A549 (cell line): ENCODE data around the gene MALRD1.

Source experiments
- CEBPB ChIP-seq, 2 experiments: fragments of >200 bp in 1 of 2; sonication (Bioruptor Twin) in 1 of 2; formaldehyde crosslinking in 1 of 2; IDR thresholded peaks; 2 replicates each; pipeline ENCODE4 v1.6.1; 2012 to 2016
- CHD4 ChIP-seq: fragments of 200-600 bp; sonication (generic); IDR thresholded peaks from 2 replicates; pipeline ENCODE4 v1.6.1; 2016; ENCODE audit warnings: antibody characterized with exemption, mild to moderate bottlenecking, borderline replicate concordance
- MAZ ChIP-seq: fragments of 150-350 bp; IDR thresholded peaks from 2 replicates; pipeline ENCODE4 v1.6.1; 2014; ENCODE audit warnings: antibody characterized with exemption, low read depth, low read length, borderline replicate concordance
- PHF8 ChIP-seq: fragments of 200-600 bp; sonication (generic); IDR thresholded peaks from 2 replicates; pipeline ENCODE4 v1.6.1; 2016; ENCODE audit warnings: low read depth, mild to moderate bottlenecking, antibody characterized with exemption, moderate library complexity, borderline replicate concordance
- POLR2A ChIP-seq: IDR thresholded peaks from 2 replicates; pipeline ENCODE4 v1.6.1; 2012; ENCODE audit warnings: mild to moderate bottlenecking, low read length
- RAD21 ChIP-seq, 2 experiments: fragments of >200 bp in 1 of 2; sonication (Bioruptor Twin) in 1 of 2; formaldehyde crosslinking in 1 of 2; IDR thresholded peaks in 1 of 2; conservative IDR thresholded peaks in 1 of 2; 2 replicates in 1 of 2; 3 replicates in 1 of 2; pipeline ENCODE4 v1.6.1; 2012 to 2018; ENCODE audit warnings: inconsistent platforms in 1 of 2
- RFX5 ChIP-seq: fragments of 450-650 bp; IDR thresholded peaks from 2 replicates; pipeline ENCODE4 v1.7.1; 2014; ENCODE audit warnings: antibody characterized with exemption, mild to moderate bottlenecking, moderate library complexity
- RNF2 ChIP-seq: fragments of 200-600 bp; sonication (generic); IDR thresholded peaks from 2 replicates; pipeline ENCODE4 v1.6.1; 2016; ENCODE audit warnings: low read depth, mild to moderate bottlenecking, antibody characterized with exemption, moderate library complexity, borderline replicate concordance
- SMC3 ChIP-seq: fragments of >200 bp; sonication (Bioruptor Twin); formaldehyde crosslinking; IDR thresholded peaks from 3 replicates; pipeline ENCODE4 v1.6.1; 2018; ENCODE audit warnings: inconsistent platforms
- ZFP36 ChIP-seq: fragments of 450-650 bp; IDR thresholded peaks from 2 replicates; pipeline ENCODE4 v1.6.1; 2014; ENCODE audit warnings: borderline replicate concordance; ENCODE audit not compliant: partially characterized antibody
- TF ChIP-seq, protein P1 (sequence below): fragments of >200 bp; sonication (Bioruptor Twin); formaldehyde crosslinking; IDR thresholded peaks from 3 replicates; pipeline ENCODE4 v1.5.1; 2016
- TF ChIP-seq, protein P2 (sequence below): fragments of 250-450 bp; sonication (Bioruptor Pico); IDR thresholded peaks from 2 replicates; pipeline ENCODE4 v1.5.0; 2020; ENCODE audit warnings: low read depth, mild to moderate bottlenecking, moderate library complexity
- TF ChIP-seq, protein P3 (sequence below): IDR thresholded peaks from 2 replicates; pipeline ENCODE4 v1.6.1; 2012
- TF ChIP-seq, protein P4 (sequence below): fragments of 200-600 bp; sonication (generic); IDR thresholded peaks from 2 replicates; pipeline ENCODE4 v1.6.1; 2016; ENCODE audit warnings: antibody characterized with exemption, mild to moderate bottlenecking, moderate library complexity

DNA sequence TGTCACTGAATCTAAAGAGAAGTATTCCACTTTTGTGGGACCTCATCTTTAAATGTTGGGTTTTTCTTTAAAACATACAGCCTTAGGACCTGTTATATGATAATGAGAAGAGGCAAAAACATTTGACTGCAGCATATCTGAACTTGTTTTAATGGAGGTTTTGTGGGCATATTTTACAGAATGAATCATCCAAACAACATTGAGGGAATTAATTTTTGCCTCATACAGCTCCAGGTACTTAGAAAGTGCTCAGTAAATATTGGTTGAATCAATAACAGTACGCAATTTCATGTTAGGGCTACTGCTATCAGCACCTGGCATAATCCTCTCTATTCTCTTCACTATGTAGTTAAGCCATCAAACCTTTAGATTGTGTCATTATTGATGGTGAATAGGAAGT, 115.9 kb downstream of the MALRD1 start:
- TF ChIP-seq, protein P1, sequence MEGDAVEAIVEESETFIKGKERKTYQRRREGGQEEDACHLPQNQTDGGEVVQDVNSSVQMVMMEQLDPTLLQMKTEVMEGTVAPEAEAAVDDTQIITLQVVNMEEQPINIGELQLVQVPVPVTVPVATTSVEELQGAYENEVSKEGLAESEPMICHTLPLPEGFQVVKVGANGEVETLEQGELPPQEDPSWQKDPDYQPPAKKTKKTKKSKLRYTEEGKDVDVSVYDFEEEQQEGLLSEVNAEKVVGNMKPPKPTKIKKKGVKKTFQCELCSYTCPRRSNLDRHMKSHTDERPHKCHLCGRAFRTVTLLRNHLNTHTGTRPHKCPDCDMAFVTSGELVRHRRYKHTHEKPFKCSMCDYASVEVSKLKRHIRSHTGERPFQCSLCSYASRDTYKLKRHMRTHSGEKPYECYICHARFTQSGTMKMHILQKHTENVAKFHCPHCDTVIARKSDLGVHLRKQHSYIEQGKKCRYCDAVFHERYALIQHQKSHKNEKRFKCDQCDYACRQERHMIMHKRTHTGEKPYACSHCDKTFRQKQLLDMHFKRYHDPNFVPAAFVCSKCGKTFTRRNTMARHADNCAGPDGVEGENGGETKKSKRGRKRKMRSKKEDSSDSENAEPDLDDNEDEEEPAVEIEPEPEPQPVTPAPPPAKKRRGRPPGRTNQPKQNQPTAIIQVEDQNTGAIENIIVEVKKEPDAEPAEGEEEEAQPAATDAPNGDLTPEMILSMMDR: no peak
- TF ChIP-seq ZFP36 (no peak), RFX5 (no peak), CEBPB (IDR thresholded peaks at IDR 0.05) (no peak), POLR2A (no peak), RAD21 (conservative IDR thresholded peaks at IDR 0.05 in 1 of 2, IDR thresholded peaks at IDR 0.05 in 1 of 2) (no peak), SMC3 (no peak), PHF8 (no peak), RNF2 (no peak), MAZ (no peak), CHD4 (no peak)
- TF ChIP-seq, protein P2, sequence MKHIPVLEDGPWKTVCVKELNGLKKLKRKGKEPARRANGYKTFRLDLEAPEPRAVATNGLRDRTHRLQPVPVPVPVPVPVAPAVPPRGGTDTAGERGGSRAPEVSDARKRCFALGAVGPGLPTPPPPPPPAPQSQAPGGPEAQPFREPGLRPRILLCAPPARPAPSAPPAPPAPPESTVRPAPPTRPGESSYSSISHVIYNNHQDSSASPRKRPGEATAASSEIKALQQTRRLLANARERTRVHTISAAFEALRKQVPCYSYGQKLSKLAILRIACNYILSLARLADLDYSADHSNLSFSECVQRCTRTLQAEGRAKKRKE (CRISPR knock-in tag): no peak
- TF ChIP-seq, protein P3, sequence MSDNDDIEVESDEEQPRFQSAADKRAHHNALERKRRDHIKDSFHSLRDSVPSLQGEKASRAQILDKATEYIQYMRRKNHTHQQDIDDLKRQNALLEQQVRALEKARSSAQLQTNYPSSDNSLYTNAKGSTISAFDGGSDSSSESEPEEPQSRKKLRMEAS: no peak
- TF ChIP-seq, protein P4, sequence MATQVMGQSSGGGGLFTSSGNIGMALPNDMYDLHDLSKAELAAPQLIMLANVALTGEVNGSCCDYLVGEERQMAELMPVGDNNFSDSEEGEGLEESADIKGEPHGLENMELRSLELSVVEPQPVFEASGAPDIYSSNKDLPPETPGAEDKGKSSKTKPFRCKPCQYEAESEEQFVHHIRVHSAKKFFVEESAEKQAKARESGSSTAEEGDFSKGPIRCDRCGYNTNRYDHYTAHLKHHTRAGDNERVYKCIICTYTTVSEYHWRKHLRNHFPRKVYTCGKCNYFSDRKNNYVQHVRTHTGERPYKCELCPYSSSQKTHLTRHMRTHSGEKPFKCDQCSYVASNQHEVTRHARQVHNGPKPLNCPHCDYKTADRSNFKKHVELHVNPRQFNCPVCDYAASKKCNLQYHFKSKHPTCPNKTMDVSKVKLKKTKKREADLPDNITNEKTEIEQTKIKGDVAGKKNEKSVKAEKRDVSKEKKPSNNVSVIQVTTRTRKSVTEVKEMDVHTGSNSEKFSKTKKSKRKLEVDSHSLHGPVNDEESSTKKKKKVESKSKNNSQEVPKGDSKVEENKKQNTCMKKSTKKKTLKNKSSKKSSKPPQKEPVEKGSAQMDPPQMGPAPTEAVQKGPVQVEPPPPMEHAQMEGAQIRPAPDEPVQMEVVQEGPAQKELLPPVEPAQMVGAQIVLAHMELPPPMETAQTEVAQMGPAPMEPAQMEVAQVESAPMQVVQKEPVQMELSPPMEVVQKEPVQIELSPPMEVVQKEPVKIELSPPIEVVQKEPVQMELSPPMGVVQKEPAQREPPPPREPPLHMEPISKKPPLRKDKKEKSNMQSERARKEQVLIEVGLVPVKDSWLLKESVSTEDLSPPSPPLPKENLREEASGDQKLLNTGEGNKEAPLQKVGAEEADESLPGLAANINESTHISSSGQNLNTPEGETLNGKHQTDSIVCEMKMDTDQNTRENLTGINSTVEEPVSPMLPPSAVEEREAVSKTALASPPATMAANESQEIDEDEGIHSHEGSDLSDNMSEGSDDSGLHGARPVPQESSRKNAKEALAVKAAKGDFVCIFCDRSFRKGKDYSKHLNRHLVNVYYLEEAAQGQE: no peak
